Thoracic aorta (tissue), 2 donors: ENCODE measurements around the gene KRT80. TPM values are rescaled to one million over a fixed set of nuclear protein-coding genes. Genes with fewer than 3 reads are reported as not detected.

Experiments
- ATAC-seq: fragments of 150-250 bp; one replicate; pipeline ENCODE4 v1.8.0; 2017; ENCODE audit warnings: low read depth; ENCODE audit not compliant: insufficient number of reproducible peaks, low FRiP score
- DNase-seq: peaks from one replicate; pipeline ENCODE4 v3.0.0-alpha.2; 2020; ENCODE audit warnings: low spot score
- H3K27ac ChIP-seq, 2 donors: fragments of 200-600 bp; sonication (generic); 1 replicate in 1 of 2; 2 replicates in 1 of 2; pipeline ENCODE4 v1.5.1; 2016; ENCODE audit warnings: mild to moderate bottlenecking in 2 of 2, moderate library complexity in 2 of 2
- H3K27me3 ChIP-seq: fragments of 200-600 bp; sonication (generic); replicated peaks from 2 replicates; pipeline ENCODE4 v1.6.0; 2016; ENCODE audit warnings: mild to moderate bottlenecking; ENCODE audit not compliant: insufficient read depth
- H3K36me3 ChIP-seq: fragments of 200-600 bp; sonication (generic); one replicate; pipeline ENCODE4 v1.5.1; 2016
- H3K4me1 ChIP-seq, 2 donors: fragments of 200-600 bp; sonication (generic); 1 replicate in 1 of 2; 2 replicates in 1 of 2; pipeline versions ENCODE4 v1.5.1 to v1.6.0; 2016; ENCODE audit warnings: low read depth in 2 of 2, mild to moderate bottlenecking in 1 of 2; ENCODE audit not compliant: control insufficient read depth in 1 of 2
- H3K4me3 ChIP-seq: fragments of 200-600 bp; sonication (generic); 2 replicates; pipeline ENCODE4 v1.5.1; 2016; ENCODE audit warnings: mild to moderate bottlenecking
- H3K9me3 ChIP-seq: fragments of 200-600 bp; sonication (generic); 2 replicates; pipeline ENCODE4 v1.5.1; 2016
- total RNA-seq, 2 donors: library from RNA; depleted of rRNA; stranded (reverse); fragments of >200 nt; gene quantifications; one replicate each; pipeline versions ENCODE4 v1.1.0 to v1.2.3, GENCODE V29; 2016
- TF ChIP-seq, protein P1 (sequence below): fragments of 200-600 bp; sonication (generic); IDR thresholded peaks from one replicate; pipeline ENCODE4 v1.5.1; 2019; ENCODE audit warnings: antibody characterized with exemption

KRT80 gene
- total RNA-seq, 2 donors from 2014 or later, result 0.21 to 0.41 TPM

DNA sequence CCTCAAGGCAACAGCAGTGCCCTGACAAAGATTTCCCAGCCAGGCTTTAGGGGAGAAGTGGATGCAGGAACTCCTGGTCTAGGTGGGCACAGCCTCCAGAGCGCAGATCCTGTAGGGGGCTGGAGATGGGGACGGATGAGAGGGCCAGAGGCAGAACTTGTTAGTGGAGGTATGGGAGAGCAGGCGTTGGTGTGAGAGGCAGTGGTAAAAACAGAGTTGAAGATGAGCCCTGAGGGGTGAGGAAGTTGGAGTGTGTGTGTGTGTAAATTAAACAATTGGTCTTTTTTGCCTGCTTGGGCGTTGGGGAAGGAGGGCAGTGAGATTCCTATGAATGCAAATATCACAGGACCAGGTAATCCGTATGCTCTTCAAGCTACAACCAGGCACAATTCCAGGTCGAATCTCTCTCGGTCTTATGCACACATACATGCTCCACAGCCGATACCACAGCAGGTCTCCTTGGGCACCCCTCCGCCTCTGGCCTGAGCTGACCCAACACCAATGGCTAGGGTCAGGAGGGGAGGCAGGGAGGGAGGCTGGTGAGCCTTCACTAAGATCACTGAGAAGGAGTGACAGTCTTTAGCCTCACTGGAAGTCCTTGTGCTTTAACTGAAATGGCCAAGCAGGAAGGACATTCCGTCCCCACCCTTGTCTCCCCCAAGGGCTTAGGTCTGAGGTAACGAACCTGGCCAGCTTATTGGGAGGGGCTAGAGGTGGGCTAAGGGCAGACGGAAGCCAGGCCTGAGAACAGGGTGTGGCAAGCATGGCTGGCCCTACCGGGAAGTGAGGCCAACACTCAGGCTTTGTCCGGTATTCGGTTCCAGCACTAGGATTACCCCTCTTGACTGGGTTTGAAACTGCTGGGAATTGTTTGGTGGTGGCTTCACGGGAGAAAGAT is 39.7 kb upstream of the KRT80 start:
- no peaks in the 10 kb centered on the region for H3K27me3 ChIP-seq
- TF ChIP-seq, protein P1, sequence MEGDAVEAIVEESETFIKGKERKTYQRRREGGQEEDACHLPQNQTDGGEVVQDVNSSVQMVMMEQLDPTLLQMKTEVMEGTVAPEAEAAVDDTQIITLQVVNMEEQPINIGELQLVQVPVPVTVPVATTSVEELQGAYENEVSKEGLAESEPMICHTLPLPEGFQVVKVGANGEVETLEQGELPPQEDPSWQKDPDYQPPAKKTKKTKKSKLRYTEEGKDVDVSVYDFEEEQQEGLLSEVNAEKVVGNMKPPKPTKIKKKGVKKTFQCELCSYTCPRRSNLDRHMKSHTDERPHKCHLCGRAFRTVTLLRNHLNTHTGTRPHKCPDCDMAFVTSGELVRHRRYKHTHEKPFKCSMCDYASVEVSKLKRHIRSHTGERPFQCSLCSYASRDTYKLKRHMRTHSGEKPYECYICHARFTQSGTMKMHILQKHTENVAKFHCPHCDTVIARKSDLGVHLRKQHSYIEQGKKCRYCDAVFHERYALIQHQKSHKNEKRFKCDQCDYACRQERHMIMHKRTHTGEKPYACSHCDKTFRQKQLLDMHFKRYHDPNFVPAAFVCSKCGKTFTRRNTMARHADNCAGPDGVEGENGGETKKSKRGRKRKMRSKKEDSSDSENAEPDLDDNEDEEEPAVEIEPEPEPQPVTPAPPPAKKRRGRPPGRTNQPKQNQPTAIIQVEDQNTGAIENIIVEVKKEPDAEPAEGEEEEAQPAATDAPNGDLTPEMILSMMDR, result no peak
- no peak for DNase-seq
- no peak overlapping the region for H3K4me3 ChIP-seq
- H3K36me3 ChIP-seq, result no peaks in the 10 kb centered on the region
- ATAC-seq, result no peak
- H3K9me3 ChIP-seq, result no peaks in the 10 kb centered on the region
- peak overlapping the region; percentile 72 for H3K27ac ChIP-seq
- peaks cover 14 to 49% of the 10 kb centered on the region in 2 donors for H3K4me1 ChIP-seq

DNA sequence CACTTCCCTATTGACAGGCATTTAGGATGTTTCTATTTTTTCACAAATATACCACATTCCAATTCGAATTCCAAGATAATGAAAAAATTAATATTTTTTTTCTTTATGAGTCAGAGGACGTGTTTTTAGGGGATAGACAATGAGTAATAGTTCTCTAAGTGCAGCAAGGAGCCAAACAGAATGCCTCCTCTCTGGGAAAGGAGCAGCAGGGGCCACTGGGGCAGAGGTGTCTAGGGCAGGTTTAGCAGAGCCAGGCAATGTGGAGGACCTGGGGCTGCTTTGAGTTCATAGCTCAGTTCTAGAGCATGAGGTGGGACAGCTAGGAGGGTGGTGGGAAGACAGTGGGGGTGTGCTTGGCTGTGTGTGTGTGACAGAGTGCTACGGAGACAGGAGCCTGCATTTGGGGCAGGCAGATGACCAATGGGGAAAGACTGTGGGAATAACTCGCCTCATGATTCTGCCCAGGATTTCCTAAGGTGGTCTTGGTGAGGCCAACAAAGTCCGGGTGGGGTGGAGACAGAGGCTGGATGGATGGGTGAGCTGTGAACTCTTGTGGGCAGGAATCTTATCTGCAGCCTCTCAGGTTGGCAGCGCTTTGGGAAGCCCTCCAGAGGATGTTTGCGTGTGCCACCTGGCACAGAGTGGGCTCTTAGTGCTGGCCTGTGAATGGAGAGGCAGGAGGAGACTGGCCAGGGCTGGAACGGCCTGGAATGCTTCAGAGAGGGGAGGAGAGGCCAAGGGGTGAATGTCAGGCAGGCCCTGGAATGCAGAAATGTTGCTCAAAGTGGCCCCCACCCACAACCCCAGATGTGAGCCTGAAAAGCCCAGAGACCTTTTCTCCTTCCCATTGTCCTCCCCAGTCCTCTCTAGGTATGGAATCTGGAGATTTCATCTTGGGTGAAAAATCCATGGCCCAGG is 38.8 kb upstream of the KRT80 start:
- Histone ChIP-seq H3K27me3 (no peaks in the 10 kb centered on the region), H3K9me3 (no peaks in the 10 kb centered on the region), H3K36me3 (no peaks in the 10 kb centered on the region), H3K27ac (peak overlapping the region; percentile 72), H3K4me1 (peaks cover 14 to 57% of the 10 kb centered on the region in 2 donors), H3K4me3 (no peak overlapping the region)
- ATAC-seq (peak; percentile 32), DNase-seq (no peak)
- TF ChIP-seq, protein P1, result no peak

DNA sequence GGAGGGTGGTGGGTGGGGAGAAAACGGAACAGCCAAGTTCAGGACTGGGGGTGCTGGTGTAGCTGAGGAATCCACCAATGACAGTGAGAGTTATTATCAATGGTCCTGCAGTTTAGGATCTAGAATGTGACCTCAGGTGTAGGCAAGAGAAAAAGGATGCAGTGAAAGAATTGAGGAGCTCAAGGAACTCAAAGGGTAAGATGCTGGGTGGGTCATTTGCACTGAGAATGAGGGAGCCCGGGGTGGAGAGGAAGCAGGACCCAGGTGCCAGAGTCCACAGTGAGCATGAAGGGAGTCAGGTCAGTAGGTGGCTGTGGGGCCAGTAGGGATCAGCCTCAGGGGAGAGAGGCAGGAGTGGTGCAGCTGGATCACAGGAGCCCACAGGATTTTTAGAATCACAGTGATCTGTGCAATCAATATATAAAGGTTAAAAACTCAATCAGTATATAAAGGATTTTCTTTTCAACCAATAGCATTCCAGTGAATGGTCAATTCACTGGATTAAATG is 38.1 kb upstream of the KRT80 start:
- peak overlapping the region; percentile 70 to 72 for H3K27ac ChIP-seq
- no peaks in the 10 kb centered on the region for H3K9me3 ChIP-seq
- H3K27me3 ChIP-seq, result no peaks in the 10 kb centered on the region
- no peak for ATAC-seq
- no peaks in the 10 kb centered on the region for H3K36me3 ChIP-seq
- DNase-seq, result no peak
- no peak overlapping the region for H3K4me3 ChIP-seq
- H3K4me1 ChIP-seq, result peaks cover 14 to 58% of the 10 kb centered on the region in 2 donors
- TF ChIP-seq, protein P1, result no peak

GRCh38 chr12:52228931-52229330 is 37.1 kb upstream of the KRT80 start:
- ATAC-seq (no peak), DNase-seq (no peak)
- no peaks in the 10 kb centered on the region for H3K27me3 ChIP-seq
- H3K4me1 ChIP-seq, result peaks cover 14 to 58% of the 10 kb centered on the region in 2 donors
- H3K27ac ChIP-seq, result peak overlapping the region; percentile 70 to 72
- no peaks in the 10 kb centered on the region for H3K36me3 ChIP-seq
- TF ChIP-seq, protein P1, result no peak
- H3K9me3 ChIP-seq, result no peaks in the 10 kb centered on the region
- no peak overlapping the region for H3K4me3 ChIP-seq
